Measurements from ENCODE around the gene ATXN7.

The ATXN7 gene

GRCh38 chr3:63864008-63864964 is 619 bp downstream of the ATXN7 start:
- peak; percentile 81 for FAIRE-seq
- peak; percentile 57 for DNase-seq (ENCODE audit: insufficient read length, low spot score)

GRCh38 chr3:63864965-63865327 is 1.3 kb downstream of the ATXN7 start:
- DNase-seq (ENCODE audit: insufficient read length, low spot score) (no peak), FAIRE-seq (no peak)

- no peak for FAIRE-seq
- DNase-seq (ENCODE audit: insufficient read length, low spot score) = no peak
Measured at GRCh38 chr3:63867225-63867624, 3.6 kb downstream of the ATXN7 start.

GRCh38 chr3:63869940-63870614 is 6.4 kb downstream of the ATXN7 start:
- FAIRE-seq (no peak), DNase-seq (ENCODE audit: insufficient read length, low spot score) (no peak)

GRCh38 chr3:63870615-63871005 is 6.9 kb downstream of the ATXN7 start:
- DNase-seq (ENCODE audit: insufficient read length, low spot score) = no peak
- FAIRE-seq = no peak

- FAIRE-seq = peak; percentile 26
- DNase-seq (ENCODE audit: insufficient read length, low spot score) = no peak
Measured at GRCh38 chr3:63872135-63872924, 8.7 kb downstream of the ATXN7 start.

DNA sequence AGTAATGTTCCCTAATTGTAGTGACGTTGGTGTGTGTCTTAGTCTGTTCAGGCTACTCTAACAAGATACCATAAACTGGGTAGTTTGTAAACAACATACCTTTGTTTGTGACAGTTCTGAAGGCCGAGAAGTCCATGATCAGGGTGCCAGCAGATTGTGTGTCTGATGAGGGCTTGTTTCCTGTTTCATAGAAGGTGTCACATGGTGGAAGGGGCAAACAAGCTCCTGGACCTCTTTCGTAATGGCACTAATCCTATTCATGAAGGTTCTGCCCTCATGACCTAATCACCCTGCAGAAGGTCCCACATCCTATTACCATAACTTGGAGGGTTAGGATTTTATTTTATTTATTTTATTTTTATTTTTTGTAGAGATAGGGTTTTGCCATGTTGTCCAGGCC is 11.1 kb downstream of the ATXN7 start:
- no peak for DNase-seq (ENCODE audit: insufficient read length, low spot score)
- FAIRE-seq = no peak

DNA sequence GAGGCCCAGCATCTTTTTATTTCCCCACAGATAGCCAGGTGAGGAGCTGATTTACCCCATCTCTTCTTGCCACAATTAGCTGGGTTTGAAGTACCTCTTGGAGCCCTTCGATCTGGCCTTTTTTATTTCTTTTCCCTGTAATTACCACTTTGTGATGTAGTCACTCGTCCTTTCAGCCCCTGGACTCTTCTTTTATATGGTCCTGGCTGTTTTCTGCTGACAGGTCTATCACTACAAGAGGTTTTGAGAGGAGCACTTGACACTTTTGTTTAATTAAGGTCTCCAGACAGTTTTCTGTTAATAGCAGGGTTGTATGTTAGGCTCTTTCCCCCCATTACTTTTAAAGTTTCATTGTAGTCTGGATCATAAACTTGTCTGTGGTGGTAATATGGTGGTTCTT is 11.8 kb downstream of the ATXN7 start:
- DNase-seq (ENCODE audit: insufficient read length, low spot score) = no peak
- FAIRE-seq = no peak

DNA sequence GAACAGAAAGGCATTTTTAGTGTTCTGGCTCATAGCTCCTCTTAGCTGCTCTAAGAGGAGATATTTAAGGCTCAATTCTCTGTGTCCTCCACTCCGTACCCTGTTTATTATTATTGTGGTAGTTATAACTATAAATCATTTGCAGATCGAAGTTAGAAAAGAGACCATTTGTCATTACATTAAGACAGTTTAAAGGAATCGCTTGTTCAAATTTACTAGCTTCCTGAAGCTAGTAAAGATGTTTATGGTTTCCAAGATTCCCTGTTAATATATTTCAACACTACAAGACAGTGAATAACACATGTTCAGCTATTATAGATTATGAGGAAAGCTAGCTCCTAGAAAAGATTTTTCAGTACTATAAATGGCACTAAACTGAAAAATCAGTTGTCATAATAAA is 12.6 kb downstream of the ATXN7 start:
- FAIRE-seq = no peak
- DNase-seq (ENCODE audit: insufficient read length, low spot score) = no peak

DNA sequence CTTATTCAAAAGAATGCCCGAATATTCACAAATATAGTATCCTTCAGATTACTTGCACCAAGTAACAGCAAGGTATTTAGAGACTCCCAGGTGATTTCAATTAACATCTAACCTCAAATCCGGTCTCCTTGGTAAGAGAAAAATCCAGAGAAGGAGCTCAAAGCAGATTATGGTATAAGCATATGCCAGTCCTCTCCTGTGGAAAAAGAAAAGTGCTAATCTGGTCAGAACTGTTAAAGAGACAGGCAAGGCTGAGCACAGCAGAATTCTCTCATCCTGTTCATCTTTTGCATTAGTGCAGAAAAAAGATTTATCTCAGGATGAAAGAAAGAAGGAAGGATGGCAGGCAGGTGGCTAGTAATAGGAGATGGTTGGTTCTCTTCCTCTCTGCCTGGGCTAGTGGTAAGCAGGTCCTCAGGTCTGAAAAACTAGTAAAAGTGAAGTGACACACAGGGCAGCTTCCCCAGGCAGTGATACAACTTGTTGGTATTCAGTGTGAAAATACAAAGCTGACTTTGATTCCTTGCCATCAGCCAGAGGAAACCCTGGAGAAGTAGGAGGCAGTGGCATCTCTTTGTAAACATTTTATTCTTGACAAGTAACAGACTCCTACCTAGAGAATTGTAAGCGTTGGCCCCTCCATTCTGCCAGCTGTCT is 14.2 kb downstream of the ATXN7 start:
- DNase-seq (ENCODE audit: insufficient read length, low spot score) (no peak), FAIRE-seq (no peak)

- FAIRE-seq (no peak), DNase-seq (ENCODE audit: insufficient read length, low spot score) (no peak)
Measured at GRCh38 chr3:63878394-63879060, 14.9 kb downstream of the ATXN7 start.

DNA sequence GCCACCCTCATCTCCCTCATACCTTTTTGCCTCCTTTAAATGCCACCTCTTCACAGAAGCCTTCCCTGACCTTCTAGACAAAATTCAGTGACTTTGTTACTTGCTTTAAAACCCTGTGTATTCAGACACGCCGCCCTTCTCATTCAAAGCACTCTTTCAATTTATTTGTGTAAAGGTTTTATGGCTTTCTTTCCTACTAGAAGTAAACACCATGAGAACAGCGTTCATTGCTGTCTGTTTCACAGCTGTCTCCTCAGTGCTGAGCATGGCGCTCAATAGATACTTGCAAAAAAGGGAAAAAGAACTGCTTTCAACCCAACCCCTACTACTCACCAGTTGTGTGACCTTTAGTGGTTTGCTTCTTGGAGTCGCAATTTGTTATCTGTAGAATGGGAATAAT is 17.0 kb downstream of the ATXN7 start:
- DNase-seq (ENCODE audit: insufficient read length, low spot score) (no peak), FAIRE-seq (no peak)

DNA sequence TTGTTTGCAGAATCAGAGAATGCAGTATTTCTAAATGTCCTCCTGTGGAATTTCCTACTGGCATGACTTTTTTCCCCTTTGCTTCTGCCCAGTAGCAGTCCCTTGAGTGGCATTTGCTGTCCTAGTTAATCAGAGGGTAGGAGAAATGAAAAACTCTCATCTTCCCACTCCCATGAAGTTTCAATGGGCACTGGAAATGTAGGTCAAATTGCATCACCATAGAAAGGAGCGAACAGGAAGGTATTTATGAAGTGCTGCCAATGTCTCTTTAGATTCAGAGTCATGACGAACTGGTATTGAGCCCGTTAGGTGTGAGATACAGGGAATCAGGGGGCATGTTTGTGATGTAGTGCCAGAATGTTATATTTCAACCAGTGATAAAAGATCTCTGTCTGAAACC is 23.2 kb downstream of the ATXN7 start:
- DNase-seq (ENCODE audit: insufficient read length, low spot score) = no peak

GRCh38 chr3:63891518-63891917 is 27.9 kb downstream of the ATXN7 start:
- DNase-seq (ENCODE audit: insufficient read length, low spot score) (no peak), FAIRE-seq (no peak)

More for the DNA sequence above, 23.2 kb downstream of the ATXN7 start:
- no peak for FAIRE-seq

DNA sequence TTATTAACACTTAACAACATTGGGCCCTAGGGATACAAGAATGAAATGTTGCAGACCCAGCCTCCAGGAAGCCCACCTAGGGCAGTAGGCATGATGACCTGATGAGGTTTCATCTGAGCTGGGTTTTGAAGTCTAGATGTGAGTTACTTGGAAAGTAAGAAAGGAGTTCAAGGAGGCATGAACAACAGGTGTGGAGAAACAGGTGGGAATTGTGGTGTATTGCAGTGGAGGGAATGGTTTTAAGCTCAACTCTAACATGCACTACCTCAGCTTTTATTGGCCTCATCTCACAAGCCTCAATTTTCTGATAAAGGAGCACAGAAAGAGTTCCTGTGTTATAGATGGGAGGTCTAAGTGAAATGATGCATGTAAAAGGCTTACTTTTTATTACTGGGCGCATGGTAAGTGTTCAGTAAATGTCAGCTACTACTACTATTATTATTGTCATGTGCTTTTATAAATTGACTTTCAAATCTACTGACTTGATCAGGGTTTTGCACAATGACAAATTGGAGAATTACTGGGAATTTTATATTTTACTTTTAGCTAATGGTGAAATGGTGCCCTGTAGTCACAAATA is 29.2 kb downstream of the ATXN7 start:
- DNase-seq (ENCODE audit: insufficient read length, low spot score) (no peak), FAIRE-seq (no peak)

DNA sequence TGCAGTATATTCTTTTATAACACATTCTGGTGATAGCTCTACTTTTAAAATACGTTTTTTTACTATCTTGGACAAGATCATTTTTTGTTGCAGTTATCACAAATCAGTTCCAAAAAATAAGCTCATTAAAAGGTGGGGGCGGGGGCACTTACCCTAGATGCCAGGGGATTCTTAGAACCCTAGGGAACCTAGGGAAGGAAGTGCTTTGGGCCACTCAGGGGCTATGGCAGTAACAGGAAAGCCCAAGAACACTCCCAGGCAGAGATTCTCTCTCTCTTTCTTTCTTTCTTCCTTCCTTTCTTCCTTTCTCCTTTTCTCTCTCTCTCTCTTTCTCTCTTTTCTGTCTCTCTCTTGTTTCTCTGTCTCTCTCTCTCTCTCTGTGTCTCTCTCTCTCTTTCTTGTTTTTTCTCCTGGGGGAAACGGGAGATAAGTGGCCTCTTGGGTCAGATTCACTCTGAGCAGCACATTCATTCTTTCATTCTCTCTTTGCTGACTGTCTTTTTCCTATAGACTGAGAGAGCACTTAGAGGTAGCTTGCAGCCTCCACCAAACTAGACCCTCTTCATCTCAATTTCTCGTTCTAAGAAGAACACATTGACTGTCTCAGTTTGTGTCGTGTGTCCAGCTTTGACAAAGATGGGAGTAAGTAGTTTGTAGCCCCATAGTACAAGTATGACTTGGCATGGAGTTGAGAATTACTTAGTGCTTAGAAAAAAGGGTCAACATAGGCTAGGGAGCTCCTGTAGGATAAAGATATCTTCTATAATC is 31.9 kb downstream of the ATXN7 start:
- FAIRE-seq (no peak), DNase-seq (ENCODE audit: insufficient read length, low spot score) (no peak)

DNA sequence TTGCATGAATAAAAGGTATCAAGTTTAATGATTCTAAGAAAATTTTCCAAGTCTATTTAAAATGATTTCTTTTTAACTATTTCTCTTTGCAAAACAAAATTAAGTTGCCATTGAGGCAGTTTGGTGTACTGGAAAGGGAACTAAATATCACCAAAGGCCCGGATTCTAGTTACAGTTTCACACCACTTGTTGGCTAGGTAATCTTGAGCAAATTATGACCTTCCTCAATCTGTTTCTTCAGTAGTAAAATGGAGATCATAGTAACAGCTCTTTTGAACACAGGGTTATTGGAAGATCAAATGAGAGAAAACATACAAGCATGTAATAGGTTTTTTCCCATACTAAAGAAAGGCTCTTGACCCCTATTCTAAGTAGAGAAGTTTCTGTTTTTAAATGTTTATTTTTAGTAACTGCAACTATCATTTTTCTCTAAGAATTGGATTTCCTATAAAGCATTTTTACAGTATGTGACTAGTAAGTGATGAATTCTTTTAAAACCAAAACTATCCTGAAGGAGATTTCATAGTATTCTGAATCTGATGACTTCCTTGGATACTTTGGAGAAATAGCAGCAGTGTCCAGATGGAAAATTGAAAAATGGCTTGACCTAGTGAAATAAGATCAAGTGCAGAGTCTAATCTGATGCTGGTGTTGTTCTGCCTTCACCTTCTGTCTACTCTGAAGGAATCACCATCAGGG is 32.8 kb downstream of the ATXN7 start:
- DNase-seq (ENCODE audit: insufficient read length, low spot score) (peak; percentile 10), FAIRE-seq (peak; percentile 58)

DNA sequence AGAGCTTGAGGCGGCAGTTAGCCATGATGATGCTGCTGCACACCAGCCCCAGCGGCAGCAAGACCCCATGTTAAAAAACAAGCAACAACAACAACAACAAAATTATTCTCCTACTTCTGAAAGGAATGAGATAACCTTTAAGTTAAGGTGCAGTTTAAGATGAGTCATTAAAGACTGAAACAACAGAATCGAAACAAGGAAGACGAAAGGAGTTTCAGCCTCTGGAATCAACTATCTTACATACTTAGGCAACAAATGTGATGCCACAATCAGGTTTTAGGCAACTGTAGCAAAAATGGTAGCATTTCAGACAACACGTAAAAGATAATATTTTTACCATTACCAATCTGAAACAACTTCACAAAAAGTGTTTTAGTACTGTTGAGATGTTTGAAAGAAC is 36.3 kb downstream of the ATXN7 start:
- no peak for FAIRE-seq

DNA sequence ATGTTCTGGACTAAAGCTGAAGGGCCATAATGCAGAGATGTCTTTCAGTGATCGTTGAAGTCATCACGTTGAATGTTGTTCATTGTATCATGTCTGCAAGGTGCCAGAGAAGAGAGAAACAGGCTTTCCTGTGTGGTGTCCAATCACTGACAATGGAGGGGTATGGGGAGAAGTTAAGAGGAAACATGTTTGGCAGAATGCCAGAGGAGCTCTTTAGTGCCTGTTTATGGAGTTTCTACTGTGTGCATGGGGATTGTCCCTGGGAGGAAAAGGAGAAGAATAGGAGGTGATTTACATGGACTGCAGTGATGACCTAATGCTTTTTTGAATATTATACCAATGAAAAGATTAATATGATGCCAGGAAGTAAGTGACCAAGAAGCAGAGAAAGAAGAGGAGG is 36.8 kb downstream of the ATXN7 start:
- DNase-seq (ENCODE audit: insufficient read length, low spot score) = no peak
- no peak for FAIRE-seq

More for the DNA sequence above, 36.3 kb downstream of the ATXN7 start:
- no peak for DNase-seq (ENCODE audit: insufficient read length, low spot score)

All from GM19239 (cell line).